OCI-LY7 (cell line): ENCODE measurements around the gene GALK1.

Experiments
- CTCF ChIP-seq: fragments of 200-600 bp; sonication (generic); conservative IDR thresholded peaks from 2 replicates; pipeline ENCODE4 v1.5.1; 2014; ENCODE audit warnings: mild to moderate bottlenecking, antibody characterized with exemption, low read length, moderate library complexity, mixed read lengths
- EZH2phosphoT487 ChIP-seq: fragments of 200-600 bp; sonication (generic); IDR thresholded peaks from 2 replicates; pipeline ENCODE4 v1.6.1; 2018; ENCODE audit warnings: low read depth, borderline replicate concordance, mild to moderate bottlenecking, mixed run types, antibody characterized with exemption, low read length, moderate library complexity, mixed read lengths

GRCh38 chr17:75755205-75755901 is 9.6 kb downstream of the GALK1 start:
- no peak for TF ChIP-seq CTCF
- TF ChIP-seq EZH2phosphoT487, result no peak
